Skin of body (tissue), 2 donors: ENCODE measurements around the gene LRMDA. TPM values are rescaled to one million over a fixed set of nuclear protein-coding genes. Genes with fewer than 3 reads are reported as not detected.
"Not testable (repeated sequence)": the region's sequence is repeated elsewhere in the genome, so short reads cannot be mapped to it uniquely, and the experiment has no call there.

Experiments used
- DNase-seq: peaks from one replicate; lab custom pipeline; 2025; lab: John Stamatoyannopoulos, UW
- total RNA-seq: library from RNA; depleted of rRNA; stranded (reverse); fragments of >200 nt; gene quantifications from one replicate; pipeline ENCODE4 v1.2.3, GENCODE V29; 2014

Gene LRMDA
- total RNA-seq, 1 donor from 2014 or later = 12.7 TPM

DNA sequence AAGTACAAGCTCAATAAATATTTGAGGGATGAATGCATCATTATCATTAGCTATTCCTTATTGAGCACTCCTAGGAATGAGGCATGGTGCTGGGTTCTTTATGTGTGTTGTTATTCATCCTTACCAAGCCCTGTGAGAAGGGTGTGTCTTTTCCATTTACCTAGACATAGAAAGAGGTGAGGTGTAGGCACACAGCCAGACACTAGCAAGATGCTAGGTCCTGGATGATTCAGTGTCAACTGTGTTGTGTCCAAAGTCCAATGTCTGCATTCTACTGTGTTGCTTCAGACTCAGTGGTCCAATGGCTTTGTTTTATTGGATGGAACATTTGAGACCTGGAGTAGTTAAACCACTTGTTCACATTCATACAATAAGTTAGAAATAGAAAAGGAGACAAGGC lies 605.5 kb downstream of the LRMDA start:
- DNase-seq = no peak

DNA sequence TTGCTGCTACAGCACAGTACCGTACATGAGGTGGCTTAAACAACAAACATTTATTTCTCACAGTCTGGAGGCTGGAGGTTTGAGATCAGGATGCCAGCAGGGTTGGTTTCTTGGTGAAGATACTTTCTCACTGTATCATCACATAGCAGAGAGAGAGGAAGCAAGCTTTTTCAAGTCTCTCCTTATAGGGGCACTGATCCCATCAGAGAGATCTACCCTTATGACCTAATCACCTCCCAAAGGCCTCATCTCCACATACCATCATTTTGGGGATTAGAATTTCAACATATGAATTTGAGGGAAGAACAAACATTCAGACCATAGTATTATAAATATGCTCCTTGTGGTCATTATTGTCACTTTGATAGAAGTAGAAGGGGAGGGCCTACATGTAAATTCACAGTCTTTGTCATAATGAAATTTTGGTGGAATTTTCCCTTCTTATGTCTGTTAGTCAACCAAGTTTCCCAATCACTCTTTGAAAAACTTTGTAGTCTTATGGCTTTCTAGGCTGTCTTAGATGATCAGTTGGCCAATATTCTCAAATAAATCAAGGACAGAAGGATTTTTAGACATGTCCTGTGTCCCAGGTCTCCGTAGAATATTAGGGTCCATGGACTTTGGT lies 606.2 kb downstream of the LRMDA start:
- DNase-seq = no peak

DNA sequence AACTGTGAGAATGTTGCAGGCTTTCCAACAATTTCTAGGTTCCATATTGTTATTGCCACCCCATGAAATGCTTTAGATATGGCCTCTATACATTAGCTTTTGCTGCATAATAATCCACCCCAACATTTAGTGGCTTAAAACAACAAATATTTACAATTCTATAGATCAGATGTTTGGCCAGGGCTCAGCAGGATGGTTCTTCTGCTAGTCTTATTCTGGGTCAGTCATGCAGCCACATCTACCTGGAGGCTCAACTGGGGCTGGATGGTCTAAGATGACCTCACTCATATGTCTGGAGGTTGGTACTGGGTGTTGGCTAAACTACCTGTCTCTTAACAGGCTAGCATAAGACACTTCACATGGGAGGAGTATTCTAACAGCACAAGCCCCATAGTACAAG lies 607.3 kb downstream of the LRMDA start:
- DNase-seq = no peak

DNA sequence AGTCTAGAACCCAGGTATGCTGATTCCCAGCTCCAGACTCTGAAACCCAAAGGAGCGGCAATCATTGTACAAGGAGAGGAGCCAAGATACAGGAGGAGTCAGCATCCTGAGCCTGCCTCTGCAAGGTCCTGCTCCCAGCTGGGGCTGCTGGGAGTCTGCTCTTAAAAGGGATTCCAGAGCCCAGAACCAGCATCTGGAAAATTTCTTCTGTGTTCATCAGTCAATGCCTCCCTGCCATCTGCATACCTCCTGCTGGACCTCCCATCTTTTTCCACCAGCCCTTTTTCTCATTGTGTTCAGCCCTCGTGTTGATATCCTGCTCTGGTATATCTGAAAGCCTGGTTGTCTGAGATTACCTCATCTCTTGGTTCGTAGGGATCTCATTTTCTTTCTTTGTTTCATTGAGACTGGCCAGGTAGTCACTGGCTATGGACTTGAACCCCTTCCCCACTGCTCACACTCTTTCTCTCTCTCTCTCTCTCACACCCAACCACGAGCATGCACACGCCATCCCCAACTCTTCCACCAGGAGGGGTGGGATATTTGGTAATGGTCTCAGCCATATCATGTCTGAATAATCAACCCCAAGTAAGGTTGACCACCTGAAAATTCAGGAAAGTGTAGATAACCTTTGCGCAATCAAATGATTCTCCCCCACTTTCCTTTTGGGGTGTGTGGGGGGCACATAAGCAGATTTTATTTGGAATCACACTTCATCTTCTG lies 608.8 kb downstream of the LRMDA start:
- no peak for DNase-seq

DNA sequence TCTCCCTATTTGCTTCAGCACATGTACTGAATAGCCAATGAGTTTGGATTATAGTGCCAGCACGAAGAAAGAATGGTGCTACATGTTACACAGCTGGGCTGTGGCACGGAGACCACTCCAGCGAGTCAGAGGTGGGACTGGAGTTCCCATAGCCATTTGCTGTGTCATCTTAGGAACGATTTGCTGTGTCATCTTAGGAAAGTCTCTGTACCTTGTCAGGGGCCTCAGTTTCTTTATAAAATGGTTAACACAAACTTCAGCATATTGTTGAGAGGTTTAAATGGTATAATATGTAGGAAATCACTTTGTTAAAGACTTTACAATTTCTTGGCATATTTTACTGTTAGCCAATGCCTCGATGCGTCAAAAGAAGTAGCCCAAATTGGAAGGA lies 609.4 kb downstream of the LRMDA start:
- DNase-seq = no peak

DNA sequence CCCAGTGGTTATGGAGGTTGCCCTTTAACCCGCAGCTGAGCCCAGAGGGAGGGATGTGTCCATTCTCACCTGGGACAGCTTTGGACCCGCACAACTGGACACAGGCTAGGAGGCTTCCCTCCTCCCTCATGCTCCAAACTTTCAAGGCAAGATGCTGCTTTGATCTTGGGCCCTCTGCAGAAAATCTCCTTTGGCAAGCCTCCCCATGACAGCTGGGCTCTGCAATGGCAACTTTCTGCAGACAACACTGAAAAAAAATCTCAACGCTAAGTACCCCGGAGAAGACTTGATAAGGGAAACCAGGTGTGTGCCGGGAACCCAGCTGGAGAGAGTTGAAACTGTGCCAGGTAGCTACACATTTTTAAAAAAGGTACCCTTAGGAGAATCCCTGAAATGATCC lies 610.1 kb downstream of the LRMDA start:
- DNase-seq = no peak

DNA sequence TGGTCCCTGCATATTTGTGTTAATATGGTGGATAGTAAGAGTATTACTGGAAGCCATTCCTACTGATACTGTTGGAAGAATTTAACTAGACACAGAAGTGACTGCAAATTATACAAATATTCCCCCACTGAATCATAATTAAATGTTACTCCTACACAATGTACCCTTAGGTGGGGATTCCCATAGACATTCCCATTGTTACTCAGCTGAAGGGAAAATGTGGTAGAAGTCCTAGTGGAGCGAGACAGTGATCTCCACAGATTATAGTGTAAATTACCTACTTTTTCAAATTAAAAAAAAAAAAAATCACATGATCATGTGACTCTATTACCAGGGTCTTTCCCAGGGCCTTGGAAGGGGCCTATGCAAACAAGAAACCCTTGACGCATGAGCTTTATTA lies 611.8 kb downstream of the LRMDA start:
- no peak for DNase-seq

DNA sequence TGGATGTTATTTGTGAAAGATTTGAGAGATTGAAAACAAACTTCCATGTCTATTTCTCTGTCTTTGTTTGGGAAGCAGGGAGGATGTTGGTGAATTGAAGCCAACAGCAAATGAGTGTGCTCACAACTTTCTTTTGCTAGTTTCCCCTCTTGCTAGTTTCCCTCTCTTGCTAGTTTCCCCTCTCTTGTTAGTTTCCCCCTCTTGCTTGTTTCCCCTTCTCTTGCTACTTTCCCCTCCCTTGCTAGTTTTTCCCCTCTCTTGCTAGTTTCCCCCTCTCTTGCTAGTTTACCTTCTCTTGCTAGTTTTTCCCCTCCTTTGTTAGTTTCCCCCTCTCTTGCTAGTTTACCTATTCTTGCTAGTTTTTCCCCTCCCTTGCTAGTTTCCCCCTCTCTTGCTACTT lies 613.3 kb downstream of the LRMDA start:
- no peak for DNase-seq

DNA sequence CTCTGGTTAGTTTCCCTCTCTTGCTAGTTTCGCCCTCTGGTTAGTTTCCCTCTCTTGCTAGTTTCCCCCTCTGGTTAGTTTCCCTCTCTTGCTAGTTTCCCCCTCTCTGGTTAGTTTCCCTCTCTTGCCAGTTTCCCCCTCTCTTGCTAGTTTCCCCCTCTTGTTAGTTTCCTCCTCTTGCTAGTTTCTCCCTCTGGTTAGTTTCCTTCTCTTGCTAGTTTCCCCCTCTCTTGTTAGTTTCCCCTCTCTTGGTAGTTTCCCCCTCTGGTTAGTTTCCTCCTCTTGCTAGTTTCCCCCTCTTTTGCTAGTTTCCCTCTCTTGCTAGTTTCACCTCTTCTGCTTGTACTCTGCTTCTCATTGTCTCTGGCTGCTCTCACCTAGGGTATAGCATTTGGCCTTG lies 613.8 kb downstream of the LRMDA start:
- DNase-seq = no peak

DNA sequence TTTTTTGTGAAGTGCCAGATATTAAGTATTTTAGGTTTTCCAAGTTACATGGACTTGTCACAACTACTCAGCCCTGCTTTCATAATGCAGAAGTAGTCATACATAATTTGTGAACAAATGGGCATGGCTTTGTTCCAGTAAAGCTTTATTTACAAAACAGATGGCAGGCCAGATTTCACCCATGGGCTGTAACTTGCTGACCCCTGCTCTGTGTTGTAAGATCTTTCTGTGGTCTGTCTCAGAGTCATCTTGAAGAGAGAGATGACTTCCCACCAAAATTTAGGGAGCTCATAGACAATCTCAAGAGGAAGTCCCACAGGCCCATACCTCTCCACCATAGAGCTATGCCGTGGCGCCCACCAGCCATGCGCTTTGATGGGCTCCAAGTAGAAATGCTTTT lies 616.1 kb downstream of the LRMDA start:
- no peak for DNase-seq

DNA sequence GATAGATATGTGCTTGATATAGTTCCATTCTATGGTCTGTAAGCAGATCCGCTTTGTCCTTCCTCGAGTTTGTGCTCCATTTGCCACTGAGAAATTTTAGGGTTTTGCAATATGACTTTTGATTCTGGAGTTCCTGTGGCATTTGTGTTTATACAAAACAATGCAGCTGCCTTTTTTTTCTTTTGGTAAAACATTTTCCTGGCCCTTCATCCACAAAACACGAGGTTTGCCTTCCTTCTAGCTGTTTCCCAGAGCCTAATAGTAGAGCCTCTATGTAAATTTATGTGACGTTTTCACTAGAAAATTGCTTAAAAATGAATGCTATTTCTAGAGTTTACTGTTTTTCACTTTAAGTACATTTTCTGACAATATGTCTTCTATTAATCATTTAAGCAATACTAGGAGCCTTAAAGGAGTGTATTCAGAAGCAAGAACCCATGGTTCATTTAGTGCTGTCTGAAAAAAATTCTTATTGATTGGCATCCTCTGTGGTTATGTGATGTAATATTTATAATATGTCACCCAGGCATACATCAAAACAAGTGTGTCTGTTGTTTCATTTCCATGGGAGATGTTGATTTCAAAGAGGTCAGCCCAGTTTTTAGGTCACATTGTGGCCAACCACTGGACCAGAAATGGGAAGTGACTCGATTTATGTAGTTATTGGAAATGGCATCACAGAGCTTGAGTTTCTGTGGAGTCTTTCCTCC lies 618.3 kb downstream of the LRMDA start:
- DNase-seq = no peak

DNA sequence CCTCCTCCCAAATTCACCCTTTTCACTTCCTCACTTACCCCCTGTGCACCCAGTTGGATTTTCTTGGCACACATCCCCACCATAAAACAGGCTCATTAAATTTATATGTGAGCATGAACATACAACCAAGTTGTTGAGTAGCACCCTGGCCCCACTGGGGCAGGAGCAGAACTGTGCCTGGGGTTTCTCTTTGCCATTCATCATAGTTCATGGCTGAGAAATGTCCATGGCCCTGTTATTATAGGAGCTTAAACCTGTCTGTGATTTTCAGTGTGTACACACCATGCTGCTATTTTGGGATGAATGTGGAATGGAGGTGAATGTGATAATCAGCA lies 618.8 kb downstream of the LRMDA start:
- DNase-seq = no peak

DNA sequence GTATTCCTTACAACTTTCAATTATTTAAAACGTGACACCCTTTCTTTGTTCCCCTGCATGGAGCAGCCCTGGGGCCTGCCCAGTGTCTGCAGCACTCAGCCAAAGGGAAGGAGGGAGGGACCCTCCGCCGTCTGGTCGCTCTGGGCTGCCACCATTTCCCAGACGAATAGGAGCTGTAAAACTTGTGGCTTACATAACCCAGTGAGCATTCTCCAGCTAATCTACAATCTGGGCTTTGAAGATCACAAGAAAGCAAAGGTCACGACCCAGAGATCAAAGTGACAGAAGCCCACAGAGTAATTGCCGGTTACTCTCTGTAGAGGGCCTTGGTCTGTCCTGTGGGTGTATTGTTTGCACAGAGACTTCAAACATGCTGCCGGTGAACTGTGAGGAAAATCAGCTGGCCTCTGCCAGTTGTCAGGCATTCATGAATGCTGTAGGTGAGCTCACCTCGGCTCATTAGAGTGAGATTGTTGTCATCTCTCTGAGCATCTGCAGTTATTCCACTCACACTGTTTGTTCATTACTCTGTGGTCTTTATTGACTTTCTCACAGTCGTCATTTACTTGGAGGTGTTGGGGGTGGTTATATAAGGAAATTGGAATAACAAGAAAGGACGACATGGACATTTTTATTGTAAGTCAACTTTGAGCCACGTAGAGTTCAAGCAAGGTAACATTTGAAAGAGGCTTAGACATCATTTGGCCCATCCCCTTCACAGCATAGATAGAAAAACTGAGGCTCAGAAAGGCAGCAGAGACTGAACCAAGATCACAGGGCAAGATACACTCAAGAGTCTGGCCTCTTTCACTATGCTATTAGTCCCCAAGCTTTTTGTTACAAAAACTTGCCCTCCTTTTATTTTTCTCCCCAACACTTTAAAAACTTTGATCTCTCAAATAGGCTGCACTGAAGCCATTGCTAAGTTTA lies 619.8 kb downstream of the LRMDA start:
- no peak for DNase-seq

DNA sequence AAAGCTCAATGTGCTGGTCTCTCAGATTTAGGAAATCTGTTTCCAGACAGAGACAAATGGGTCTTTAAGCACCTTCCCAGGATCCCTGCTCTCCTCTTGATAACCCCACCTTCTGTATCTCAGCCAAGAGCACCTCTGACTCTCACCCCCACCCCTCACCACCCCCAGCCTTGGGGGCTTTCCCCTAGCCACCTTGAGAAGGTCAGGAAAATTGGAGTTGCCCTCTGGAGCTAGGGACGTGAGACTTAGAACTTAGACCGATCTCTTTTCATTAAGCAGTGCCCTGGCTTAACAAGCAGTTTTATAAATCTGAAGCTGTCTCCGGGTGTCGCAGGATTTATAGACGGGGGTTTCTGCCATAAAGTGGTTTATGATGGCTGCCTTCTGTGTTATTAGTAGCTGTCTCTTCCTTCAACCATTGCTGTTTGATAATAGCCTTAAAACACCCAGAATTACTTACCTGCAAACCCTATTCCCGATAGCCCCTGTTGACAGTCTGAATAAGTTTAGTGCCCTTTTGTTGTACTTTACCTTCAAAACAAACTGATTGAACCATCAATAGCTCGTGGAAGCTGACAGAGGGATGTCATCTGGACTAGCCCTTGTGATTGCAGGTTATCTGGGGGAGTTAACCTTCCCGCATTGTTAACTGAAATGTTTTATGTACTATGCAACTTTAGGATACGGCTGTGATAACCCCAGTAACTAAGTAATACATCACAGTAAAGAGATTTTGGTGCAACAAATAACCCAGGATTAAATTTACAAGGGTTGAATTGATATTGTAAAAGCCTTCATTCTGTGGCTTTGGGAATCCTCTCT lies 621.5 kb downstream of the LRMDA start:
- DNase-seq = no peak

DNA sequence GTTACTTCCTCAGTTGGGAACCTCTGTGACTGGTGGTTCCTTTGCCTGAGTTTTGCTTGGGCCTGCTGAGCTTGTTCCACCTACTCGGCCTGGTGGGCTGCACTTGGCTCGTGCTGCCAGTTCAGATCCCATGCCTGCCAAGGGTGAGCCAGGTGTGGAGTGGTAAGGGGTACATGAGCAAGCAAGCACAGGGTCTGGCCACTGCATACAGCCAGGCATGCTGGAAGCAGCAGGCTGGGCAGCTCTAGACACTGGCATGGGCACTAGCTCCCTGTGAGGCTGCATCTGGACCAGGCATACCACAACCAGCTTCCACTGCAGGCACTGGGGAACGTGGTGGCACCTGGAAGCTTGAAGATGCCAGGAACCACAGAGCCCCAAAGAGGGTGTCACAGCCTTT lies 624.0 kb downstream of the LRMDA start:
- no peak for DNase-seq

DNA sequence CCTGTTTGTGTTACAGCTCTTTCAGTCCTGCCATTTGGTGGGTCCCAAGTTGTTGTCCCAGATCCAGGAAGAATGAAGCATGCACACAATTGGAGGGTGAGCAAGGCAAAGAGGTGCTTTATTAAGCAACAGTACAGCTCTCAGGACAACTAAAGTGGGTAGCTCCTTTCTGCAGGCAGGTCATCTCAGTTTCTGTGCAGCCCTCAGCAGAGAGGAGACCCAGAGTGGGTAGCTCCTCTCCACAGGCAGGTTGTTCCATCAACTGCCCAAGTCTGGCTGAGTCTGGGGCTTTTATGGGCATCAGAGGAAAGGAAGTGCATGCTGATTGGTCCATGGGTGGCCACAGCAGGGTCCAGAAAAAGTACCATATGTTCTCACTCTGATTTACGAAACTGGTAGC lies 624.5 kb downstream of the LRMDA start:
- no peak for DNase-seq

DNA sequence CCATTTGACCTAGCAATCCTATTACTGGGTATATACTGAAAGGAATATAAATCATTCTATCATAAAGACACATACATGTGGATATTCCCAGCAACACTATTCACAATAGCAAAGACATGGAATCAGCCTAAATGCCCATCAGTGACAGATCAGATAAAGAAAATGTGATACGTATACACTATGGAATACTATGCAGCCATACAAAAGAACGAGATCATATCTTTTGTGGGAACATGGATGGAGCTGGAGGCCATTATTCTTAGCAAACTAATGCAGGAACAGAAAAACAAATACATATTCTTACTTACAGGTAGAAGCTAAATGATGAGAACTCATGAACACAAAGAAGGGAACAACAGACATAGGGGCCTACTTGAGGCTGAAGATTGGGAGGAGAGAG lies 629.6 kb downstream of the LRMDA start:
- DNase-seq = not testable (repeated sequence)

DNA sequence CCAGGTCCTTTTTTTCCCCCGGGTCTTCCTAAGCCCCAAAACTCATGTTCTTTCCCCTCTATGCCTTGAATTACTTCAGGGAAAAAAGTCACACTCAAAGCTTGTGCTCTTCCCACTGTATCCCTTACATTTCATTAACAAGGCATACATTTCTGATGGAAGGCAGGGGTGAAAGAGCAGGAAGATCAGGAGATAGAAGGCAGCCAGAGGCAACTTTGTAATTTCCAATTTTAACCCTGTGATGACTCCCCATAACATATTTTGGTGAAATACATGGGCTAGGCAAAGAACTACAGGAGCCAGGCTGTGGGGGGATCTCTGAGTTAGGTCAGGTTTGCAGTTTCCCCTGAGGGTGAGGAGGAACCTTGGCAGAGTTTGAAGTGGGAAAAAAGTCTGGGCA lies 635.0 kb downstream of the LRMDA start:
- DNase-seq = no peak

DNA sequence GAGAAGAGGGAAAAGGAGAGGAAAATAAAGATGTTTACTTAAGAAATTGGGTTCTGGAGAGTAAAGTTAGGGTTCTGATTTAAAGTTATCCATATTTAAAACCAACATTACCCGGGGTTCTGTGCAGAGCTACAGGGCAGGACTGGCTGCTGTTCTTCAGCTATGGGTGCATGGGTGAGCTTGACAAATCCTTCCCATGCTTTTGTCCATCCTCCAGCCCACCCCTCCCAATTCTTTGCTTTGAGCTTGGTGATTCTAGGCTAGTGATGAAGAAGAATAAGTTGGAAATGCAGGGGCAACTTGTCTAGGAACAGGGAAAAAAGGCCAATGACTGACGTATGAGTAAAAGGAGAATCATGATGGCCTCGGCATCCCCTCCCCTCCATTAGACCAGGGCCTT lies 636.0 kb downstream of the LRMDA start:
- no peak for DNase-seq

DNA sequence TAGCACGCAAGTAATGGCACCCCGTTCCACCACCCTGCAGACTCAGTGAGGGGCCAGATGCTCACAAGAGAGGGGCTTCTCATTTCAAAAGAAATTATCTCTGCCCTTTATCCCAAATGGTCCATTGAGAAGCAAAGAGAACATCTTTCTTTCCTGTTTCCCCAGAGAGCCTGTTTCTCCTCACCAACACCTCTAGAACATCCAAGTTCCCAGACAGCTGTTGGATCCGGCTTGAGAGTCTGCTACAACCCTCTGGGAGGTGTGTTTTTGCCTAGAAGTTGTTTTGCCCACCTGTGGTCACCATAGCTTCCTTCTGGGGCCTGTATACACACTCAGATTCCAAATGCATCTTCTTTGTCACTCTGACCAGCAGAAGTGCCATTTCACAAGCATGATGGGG lies 637.4 kb downstream of the LRMDA start:
- no peak for DNase-seq

DNA sequence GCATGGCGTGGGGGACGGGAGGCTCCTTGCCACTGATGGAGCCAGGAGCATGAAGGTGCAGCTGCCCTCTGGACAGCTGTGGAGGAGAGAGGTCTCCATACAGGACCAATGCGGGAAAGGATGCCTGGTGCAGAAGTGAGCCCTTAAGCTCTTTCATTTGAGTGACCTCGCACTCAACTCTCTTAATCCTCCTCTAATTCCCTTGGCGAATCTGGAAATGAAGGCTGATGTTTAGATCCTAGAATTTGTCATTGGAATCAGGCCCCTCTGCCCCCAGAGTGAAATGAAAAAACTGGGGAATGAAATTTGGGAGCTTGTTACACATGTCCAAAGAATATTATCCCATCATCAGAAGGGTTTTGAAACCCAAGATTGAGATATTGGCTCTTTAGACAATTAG lies 639.5 kb downstream of the LRMDA start:
- DNase-seq = peak; percentile 10
